Loucy (cell line): Measurements from ENCODE around the gene SPIRE2.
"Not testable (repeated sequence)": the region's sequence is repeated elsewhere in the genome, so short reads cannot be mapped to it uniquely, and the experiment has no call there.

Source experiments
- CTCF ChIP-seq: fragments of 200-600 bp; sonication (generic); conservative IDR thresholded peaks from 2 replicates; pipeline ENCODE4 v1.5.1; 2014; ENCODE audit warnings: mild to moderate bottlenecking, antibody characterized with exemption, low read length
- EZH2phosphoT487 ChIP-seq: fragments of 200-600 bp; IDR thresholded peaks from 2 replicates; pipeline ENCODE4 v1.6.1; 2018; ENCODE audit warnings: antibody characterized with exemption, mild to moderate bottlenecking, moderate library complexity, borderline replicate concordance

- TF ChIP-seq CTCF, EZH2phosphoT487: not testable (repeated sequence)
These were observed 6.6 kb downstream of the SPIRE2 start for GRCh38 chr16:89834813-89835363.
